ENCODE measurements around the gene GRAMD2A. TPM values are rescaled to one million over a fixed set of nuclear protein-coding genes. Genes with fewer than 3 reads are reported as not detected.

GRAMD2A gene
- total RNA-seq, 4 donors from 2014 or later, result 0.41 to 1.4 TPM; not detected in 2

GRCh38 chr15:72128359-72128758 lies 69.2 kb downstream of the GRAMD2A start:
- no peak for DNase-seq
- in situ Hi-C loops (cut with MboI; ENCODE audit: low pct_ligation_motif_present in 1 of 4, low pct_unique_long_range_greater_than_20kb in 1 of 4, low sequenced_read_pairs in 3 of 4) (no loop called here), intact Hi-C loops (cut with DNase I; ENCODE audit: low total_unique reads) (no loop called here)
- TF ChIP-seq POLR2AphosphoS5 (IDR thresholded peaks at IDR 0.05), result no peak
- TF ChIP-seq CTCF (IDR thresholded peaks at IDR 0.05), result no peak
- TF ChIP-seq POLR2A (IDR thresholded peaks at IDR 0.05), result no peak
- TF ChIP-seq EP300 (IDR thresholded peaks at IDR 0.05; ENCODE audit: low read depth), result no peak
- Histone ChIP-seq H3K4me1 (no peaks in the 10 kb centered on the region), H3K27me3 (no peaks in the 10 kb centered on the region), H3K4me3 (no peak overlapping the region), H3K27ac (no peak overlapping the region), H3K36me3 (no peaks in the 10 kb centered on the region), H3K9me3 (no peaks in the 10 kb centered on the region)

GRCh38 chr15:72127724-72128322 lies 69.8 kb downstream of the GRAMD2A start:
- Histone ChIP-seq H3K9me3 (no peaks in the 10 kb centered on the region), H3K27me3 (no peaks in the 10 kb centered on the region), H3K27ac (no peak overlapping the region), H3K36me3 (no peaks in the 10 kb centered on the region), H3K4me1 (no peaks in the 10 kb centered on the region), H3K4me3 (no peak overlapping the region)
- in situ Hi-C loops (cut with MboI; ENCODE audit: low pct_ligation_motif_present in 1 of 4, low pct_unique_long_range_greater_than_20kb in 1 of 4, low sequenced_read_pairs in 3 of 4), result no loop called here
- no peak for DNase-seq
- intact Hi-C loops (cut with DNase I; ENCODE audit: low total_unique reads), result no loop called here
- 45 to 68% methylated on average over 2 of the region's 2 CpGs for WGBS, 2 donors (ENCODE audit: low coverage in 1 of 2)
- TF ChIP-seq CTCF (IDR thresholded peaks at IDR 0.05), result no peak
- no peak for TF ChIP-seq POLR2A (IDR thresholded peaks at IDR 0.05)
- TF ChIP-seq POLR2AphosphoS5 (IDR thresholded peaks at IDR 0.05), result no peak

GRCh38 chr15:72124218-72124617 lies 73.4 kb downstream of the GRAMD2A start:
- intact Hi-C loops (cut with DNase I; ENCODE audit: low total_unique reads) (no loop called here), in situ Hi-C loops (cut with MboI; ENCODE audit: low pct_ligation_motif_present in 1 of 4, low pct_unique_long_range_greater_than_20kb in 1 of 4, low sequenced_read_pairs in 3 of 4) (no loop called here)
- 18 to 20% methylated on average over 1 of the region's 1 CpG for WGBS, 2 donors (ENCODE audit: low coverage in 1 of 2)
- Histone ChIP-seq H3K9me3 (no peaks in the 10 kb centered on the region), H3K36me3 (no peaks in the 10 kb centered on the region), H3K27me3 (no peaks in the 10 kb centered on the region), H3K4me1 (peaks cover 0 to 7% (median 2%) of the 10 kb centered on the region in 4 donors), H3K27ac (no peak overlapping the region), H3K4me3 (no peak overlapping the region)
- no peak for TF ChIP-seq POLR2A (IDR thresholded peaks at IDR 0.05)
- TF ChIP-seq EP300 (IDR thresholded peaks at IDR 0.05; ENCODE audit: low read depth), result no peak
- TF ChIP-seq POLR2AphosphoS5 (IDR thresholded peaks at IDR 0.05), result no peak
- TF ChIP-seq CTCF (IDR thresholded peaks at IDR 0.05), result no peak
- DNase-seq, result no peak

- 1% methylated on average over 14 to 43 of the region's 69 CpGs for WGBS, 2 donors (ENCODE audit: low coverage in 1 of 2)
These were observed 79.3 kb downstream of the GRAMD2A start, which contains the start of the genes MYO9A and SENP8 for GRCh38 chr15:72118017-72118978. Gene MYO9A, minus strand, starts transcription at chr15:72118150. Its CDS starts 71,587 bp downstream, at chr15:72046563. Gene SENP8, plus strand, starts transcription at chr15:72118403. Its CDS starts 21,221 bp downstream, at chr15:72139624.

More at GRCh38 chr15:72118017-72118978, 79.3 kb downstream of the GRAMD2A start, which contains the start of the genes MYO9A and SENP8:
- Histone ChIP-seq H3K9me3 (no peaks in the 10 kb centered on the region), H3K27me3 (no peaks in the 10 kb centered on the region), H3K36me3 (no peaks in the 10 kb centered on the region), H3K27ac (peak within 1 kb of the TSS; percentile 89 to 95 (median 94)), H3K4me3 (peak within 1 kb of the TSS; percentile 69 to 82 (median 78)), H3K4me1 (peaks cover 7 to 32% (median 17%) of the 10 kb centered on the region in 4 donors)
- intact Hi-C loops (cut with DNase I; ENCODE audit: low total_unique reads) (no loop called here), in situ Hi-C loops (cut with MboI; ENCODE audit: low pct_ligation_motif_present in 1 of 4, low pct_unique_long_range_greater_than_20kb in 1 of 4, low sequenced_read_pairs in 3 of 4) (no loop called here)
- DNase-seq, result peak; percentile 99
- TF ChIP-seq POLR2AphosphoS5 (IDR thresholded peaks at IDR 0.05), result peak; percentile 14 to 74 (median 60)
- TF ChIP-seq CTCF (IDR thresholded peaks at IDR 0.05), result peak in 2 of 5 experiments; percentile 15 to 18
- no peak for TF ChIP-seq EP300 (IDR thresholded peaks at IDR 0.05; ENCODE audit: low read depth)

Data from transverse colon (tissue), 4 donors.